Measurements from ENCODE around the gene PHF10.

DNA sequence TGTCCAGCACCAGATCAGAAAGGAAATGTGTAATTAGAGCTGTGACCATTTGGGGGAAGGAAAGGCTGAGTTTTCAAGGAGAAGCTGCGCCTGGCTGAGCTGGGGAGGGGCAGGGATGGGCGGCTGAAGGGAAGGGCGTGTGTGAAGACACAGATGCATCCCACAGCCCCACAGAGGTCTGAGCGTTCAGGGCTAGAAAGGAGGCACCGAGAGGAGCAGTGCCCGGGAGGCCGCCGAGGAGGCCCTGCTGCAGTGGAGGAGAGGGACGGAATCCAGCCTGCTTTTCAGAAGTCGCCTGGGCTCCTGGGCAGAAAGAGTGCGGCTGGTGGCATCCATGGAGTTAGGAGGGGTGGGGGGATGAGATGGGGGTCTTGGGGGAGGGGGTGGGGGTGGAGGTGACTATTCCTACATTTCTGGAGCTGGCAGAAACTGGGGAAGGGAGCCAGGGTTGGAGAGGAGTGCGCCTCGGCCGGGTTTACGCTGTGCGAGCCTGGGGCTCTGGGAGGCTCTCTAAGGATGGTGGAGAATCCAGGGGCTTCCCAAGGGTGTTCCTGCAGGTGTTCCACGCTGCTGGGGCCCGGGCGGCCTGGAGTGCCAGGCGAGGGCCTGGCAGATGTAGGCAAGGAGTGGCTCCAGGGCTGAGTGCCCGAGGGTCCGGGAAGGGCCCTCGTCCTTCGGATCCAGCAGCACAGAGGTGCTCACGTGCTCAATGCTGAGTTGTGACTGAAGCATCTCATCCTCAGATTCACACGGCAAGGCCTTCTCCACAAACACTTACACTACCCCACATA, 64.3 kb downstream of the PHF10 start:
- TF ChIP-seq, protein P1, sequence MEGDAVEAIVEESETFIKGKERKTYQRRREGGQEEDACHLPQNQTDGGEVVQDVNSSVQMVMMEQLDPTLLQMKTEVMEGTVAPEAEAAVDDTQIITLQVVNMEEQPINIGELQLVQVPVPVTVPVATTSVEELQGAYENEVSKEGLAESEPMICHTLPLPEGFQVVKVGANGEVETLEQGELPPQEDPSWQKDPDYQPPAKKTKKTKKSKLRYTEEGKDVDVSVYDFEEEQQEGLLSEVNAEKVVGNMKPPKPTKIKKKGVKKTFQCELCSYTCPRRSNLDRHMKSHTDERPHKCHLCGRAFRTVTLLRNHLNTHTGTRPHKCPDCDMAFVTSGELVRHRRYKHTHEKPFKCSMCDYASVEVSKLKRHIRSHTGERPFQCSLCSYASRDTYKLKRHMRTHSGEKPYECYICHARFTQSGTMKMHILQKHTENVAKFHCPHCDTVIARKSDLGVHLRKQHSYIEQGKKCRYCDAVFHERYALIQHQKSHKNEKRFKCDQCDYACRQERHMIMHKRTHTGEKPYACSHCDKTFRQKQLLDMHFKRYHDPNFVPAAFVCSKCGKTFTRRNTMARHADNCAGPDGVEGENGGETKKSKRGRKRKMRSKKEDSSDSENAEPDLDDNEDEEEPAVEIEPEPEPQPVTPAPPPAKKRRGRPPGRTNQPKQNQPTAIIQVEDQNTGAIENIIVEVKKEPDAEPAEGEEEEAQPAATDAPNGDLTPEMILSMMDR (IDR thresholded peaks at IDR 0.05; ENCODE audit: low read depth, low read length): no peak
- TF ChIP-seq POLR2A (IDR thresholded peaks at IDR 0.05; ENCODE audit: extremely low read depth, insufficient read length): no peak
- TF ChIP-seq, protein P2, sequence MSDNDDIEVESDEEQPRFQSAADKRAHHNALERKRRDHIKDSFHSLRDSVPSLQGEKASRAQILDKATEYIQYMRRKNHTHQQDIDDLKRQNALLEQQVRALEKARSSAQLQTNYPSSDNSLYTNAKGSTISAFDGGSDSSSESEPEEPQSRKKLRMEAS (IDR thresholded peaks at IDR 0.05; ENCODE audit: low read depth, low read length): no peak
